GM18868 (cell line): ENCODE results near the gene ZNF324B.
"Not testable (repeated sequence)": the region's sequence is repeated elsewhere in the genome, so short reads cannot be mapped to it uniquely, and the experiment has no call there.

Experiments
- ATAC-seq: cut with Tn5 transposase; IDR thresholded peaks from one replicate; pipeline ENCODE4 v1.9.1; 2021; ENCODE audit warnings: mild to moderate bottlenecking, moderate library complexity; ENCODE audit not compliant: unreplicated experiment

Gene ZNF324B

DNA sequence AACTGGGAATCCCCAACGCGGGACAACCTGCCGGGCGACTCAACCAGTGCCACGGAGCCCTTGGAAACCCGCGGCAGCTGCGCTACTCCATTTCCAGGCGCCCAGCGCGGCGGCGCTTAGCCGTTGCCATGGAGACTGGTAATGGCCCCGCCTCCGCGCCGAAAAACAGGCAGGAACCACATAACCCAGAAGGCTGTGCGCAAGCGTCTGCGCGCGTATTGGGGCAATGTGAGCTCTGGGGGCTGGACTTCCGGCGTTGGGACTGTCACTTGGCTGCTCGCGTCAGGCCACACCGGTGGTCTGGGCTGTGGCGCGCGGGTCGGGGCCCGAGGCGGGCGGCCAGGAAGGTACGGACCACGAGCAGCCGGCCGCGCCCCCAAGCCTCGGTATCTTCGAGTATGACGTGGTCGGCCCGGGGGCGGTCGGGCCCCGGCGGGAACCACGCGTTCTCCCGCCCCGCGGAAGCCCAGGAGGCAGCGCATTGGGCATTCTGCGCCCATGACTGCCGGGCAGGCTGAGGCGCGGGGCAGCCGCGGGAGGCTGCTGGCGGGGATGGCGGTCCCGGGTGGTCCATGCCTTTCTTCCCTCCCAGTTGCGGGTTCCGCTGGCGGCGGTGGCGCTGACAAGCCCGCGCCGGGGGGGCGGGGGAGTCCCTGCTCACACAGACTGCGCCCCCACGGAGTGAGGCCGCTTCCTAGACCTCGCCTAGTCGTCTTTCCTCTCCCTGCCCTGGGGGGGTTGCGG lies at the start of gene ZNF324B:
TSS of gene ZNF324B (plus strand) at position 265 of the 744 bp plus-strand sequence. CDS start 2,080 bp downstream, outside the sequence.
- ATAC-seq: peak; percentile 94

DNA sequence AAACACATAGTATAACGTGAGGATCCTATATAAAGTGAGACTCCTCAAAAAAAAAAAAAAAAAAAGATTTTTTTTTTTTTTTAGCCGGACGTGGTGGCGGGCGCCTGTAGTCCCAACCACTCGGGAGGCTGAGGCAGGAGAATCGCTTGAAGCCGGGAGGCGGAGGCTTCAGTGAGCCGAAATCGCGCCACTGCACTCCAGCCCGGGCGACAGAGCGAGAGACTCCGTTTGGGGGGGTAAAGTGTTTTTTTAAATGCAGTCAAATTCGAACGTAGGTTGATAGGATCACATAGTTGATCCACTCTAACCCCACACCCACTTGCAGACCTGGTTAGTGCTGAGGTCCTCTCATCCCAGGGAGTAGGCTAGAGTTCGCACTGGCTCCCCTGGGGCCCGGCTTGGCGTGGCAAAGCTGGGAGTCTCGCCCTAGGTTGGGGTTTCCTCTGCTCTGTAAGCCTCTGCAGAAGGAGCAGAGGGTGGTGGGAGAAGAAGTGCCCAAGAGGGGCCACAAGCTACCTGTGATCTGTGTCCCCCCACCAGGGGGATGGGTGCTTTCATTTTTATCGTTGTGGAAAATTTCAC lies 49.5 kb upstream of the ZNF324B start:
- ATAC-seq: no peak

DNA sequence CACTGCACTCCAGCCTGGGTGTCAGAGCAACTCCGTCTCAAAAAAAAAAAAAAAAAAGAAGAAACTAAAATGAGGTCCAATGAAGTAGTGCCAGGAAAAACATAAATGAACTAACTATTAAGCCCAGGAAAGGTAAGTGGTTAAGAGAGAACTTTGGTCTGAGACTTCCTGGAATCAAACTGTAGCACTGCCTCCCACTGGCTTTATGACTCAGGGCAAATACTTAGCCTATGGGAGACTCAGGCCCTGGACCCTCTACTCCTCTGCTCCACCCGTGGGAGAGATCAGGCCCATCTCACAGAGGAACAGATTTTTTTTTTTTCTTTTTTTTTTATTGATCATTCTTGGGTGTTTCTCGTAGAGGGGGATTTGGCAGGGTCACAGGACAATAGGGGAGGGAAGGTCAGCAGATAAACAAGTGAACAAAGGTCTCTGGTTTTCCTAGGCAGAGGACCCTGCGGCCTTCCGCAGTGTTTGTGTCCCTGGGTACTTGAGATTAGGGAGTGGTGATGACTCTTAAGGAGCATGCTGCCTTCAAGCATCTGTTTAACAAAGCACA lies 47.4 kb upstream of the ZNF324B start:
- not testable (repeated sequence) for ATAC-seq

DNA sequence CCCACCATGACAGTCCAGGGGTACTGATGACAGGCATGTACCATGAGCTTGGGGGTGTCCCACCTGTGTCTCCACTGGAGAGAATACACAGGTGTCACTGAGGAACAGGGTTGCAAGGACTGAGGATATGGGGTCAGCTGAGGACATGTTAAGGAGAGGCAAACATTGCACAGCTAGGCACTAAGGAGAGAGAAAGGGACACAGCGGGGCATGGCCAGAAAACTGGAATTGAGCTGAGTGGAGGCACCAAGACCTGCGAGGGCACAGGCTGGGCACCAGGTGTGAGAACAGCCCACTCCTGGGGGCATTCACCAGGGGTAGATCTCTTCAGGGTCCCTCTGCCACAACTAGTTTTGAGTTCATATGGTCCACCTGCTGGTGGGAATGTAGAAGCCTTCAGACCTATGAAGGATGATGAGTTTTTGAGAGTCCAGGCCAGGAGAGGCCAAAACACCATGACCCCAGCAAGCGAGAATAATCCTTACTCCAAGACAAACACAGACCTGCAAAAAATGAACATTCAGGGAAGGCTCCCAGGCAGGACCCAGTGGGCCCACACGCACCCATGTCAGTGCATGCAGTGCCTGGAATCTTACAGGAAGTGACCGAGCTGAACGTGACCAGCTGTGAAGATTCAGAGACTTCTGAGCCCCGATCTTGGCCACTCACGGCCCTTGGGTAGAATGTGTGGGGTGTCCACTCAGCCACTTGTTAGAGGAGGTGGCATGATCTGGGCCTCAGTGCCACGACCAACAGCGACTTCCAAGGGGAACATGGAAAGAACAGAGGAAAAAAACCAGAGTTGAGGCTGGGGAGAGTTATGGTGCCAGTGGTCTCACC lies 44.4 kb upstream of the ZNF324B start:
- ATAC-seq: no peak

DNA sequence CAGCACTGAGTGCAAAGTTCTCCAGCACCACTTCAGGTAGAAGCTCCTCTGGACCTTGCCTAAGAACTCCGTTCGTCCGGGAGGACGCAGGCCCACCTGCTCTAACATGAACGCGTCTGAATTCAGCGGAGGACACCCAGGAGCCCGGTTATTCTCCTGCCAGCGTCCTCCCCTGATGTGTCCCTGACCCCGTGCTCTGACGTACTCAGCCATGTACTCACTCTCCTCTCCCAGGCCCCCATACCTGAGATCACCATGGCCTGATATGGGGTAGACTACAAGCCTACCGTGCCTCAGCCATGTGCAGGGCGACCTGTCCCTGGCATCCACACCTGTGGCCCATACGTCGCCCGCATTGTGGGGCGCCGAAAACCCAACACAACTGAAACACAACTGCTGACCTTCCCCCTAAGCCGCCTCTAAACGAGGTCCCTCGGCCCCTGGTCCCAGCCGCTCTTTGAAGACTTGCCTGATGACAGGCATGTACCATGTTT lies 43.7 kb upstream of the ZNF324B start:
- no peak for ATAC-seq

DNA sequence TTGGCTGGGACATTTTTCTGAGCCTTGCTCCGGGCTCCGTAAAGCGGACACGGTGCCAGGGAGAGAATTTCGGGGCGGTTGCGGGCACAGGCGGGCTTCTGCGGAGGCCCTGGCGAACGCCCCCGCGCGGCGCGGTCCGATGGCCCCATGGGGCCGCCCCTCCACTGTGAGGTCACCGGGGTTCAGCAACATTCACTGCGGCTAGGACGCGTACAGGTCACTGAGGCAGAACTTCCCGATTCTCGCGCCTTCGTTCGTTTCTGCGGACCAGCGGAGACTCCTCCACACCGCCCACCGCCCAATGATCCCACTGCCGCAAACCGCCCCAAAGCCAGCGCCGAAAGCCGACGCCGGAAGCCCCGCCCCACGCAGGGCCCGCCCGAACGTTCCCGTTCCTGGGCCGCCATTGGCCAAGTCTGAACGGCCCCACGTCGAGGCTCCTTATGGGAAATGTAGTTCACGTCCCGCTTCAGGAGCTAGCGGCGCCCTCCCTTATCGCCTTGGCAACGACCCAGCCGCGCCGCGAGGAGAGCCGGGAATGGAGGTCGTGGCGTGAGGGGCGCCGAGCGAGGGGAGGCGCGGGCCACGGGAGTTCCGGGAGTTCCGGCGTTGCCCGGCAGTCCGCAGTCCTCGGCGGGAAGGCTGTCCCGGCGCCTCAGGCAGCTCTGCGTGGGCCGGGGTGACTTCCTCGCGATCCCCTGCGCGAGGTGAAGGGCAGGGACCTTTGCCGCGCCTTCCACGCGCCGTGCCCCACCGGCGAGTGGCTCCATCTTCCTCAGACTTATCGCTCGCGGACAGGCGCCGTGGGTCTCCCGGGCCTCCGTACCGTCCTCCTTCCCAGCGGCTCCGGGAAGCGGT lies 43.0 kb upstream of the ZNF324B start, which contains the start of gene ZNF584:
TSS of gene ZNF584 (plus strand) at position 498 of the 858 bp plus-strand sequence. CDS start 499 bp downstream, outside the sequence.
- peak; percentile 94 for ATAC-seq

DNA sequence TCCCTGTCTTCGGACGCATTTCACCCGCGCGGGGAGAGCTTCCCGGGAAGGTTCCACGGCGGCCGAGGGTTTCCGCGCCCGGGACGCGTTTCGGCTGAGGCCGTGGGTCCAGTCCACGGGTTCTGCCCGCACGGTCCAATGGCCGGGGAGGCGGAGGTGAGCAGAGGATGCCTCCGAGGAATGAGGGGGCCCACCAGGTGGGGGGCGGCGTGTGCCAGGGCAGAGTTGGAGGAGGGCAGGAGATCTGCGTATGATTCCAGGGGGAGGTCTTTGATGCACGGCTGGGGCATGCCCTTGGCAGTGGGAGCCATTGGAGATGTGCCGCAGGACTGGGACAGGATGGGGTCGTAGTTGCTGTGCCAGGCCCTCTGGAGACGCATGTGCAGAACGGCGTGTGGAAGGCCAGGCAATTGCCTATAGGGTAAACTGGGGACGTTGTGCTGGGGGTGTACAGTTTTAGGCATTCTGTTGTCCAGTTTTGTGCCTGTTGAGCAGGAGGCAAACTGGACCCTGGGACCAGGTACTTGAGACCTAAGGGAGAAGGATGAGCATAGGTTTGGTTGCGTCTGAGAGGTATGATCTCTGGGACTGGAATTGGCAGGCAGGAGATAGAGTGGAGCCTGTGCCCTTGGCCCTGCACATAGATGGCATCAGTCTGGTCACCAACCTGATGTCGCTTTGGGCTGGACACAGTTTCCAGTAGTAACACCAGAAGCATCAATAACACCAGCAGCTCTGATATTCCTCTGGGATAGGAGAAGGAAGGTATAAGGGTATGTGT lies 42.2 kb upstream of the ZNF324B start:
- no peak for ATAC-seq

DNA sequence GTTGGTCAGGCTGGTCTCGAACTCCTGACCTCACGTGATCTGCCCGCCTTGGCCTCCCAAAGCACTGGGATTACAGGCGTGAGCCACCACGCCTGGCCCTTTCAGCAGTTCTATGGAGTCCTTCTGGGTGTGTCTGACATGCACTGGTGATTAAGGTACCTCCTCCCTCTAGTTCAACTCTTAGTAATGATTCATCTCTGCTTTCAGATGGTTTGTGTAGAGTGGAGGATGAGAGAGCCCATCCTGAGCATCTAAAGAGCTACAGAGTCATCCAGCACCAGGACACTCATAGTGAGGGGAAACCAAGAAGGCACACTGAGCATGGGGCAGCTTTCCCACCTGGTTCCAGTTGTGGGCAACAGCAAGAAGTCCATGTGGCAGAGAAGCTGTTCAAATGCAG lies 34.8 kb upstream of the ZNF324B start:
- no peak for ATAC-seq

DNA sequence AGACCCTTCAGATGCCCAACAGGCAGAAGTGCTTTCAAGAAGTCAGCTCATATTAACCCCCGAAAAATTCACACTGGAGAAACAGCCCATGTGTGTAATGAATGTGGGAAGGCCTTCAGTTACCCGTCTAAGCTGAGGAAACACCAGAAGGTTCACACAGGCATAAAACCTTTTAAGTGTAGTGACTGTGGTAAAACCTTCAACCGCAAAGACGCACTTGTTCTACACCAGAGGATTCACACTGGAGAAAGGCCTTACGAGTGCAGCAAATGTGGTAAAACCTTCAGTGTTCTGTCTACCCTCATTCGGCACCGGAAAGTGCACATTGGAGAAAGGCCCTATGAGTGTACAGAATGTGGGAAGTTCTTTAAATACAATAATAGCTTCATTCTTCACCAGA lies 34.4 kb upstream of the ZNF324B start:
- ATAC-seq: no peak

DNA sequence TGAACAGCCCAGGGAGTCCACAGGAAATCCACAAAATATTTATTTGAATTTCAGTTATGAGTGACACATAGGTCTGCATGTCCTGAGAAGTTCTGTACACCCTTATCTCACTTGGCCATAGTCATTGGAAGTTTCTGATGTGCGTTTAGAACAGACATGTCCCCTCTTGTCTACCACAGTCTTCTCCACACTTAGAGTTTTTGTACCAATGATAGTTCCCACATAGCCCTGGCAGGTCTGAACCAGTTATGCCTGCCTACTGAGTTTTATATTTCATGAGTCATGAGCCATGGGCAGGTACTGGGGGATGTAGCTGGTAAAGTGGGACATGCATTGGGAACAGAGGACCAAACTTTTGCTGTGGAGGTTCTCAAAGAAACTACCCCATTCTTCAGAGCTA lies 22.8 kb upstream of the ZNF324B start:
- ATAC-seq: no peak

DNA sequence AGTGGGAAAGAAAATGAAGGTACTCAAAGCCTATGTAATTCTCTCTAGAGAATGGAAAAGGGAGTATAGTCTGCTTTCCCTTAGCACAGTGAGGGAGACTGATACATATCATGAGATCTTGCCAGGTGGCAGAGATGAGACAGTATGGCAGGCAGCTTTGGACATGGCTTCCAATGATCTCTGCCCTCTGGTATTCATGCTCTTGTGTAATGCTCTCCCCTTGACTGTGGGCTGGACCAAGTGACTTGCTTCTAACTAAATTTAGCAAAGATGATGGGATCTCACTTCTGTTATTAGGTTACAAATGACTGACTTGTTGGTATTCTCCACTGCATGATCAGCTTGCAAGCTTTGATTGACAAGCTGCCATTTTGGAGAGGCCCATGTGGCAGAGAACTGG lies 21.7 kb upstream of the ZNF324B start:
- ATAC-seq: no peak

DNA sequence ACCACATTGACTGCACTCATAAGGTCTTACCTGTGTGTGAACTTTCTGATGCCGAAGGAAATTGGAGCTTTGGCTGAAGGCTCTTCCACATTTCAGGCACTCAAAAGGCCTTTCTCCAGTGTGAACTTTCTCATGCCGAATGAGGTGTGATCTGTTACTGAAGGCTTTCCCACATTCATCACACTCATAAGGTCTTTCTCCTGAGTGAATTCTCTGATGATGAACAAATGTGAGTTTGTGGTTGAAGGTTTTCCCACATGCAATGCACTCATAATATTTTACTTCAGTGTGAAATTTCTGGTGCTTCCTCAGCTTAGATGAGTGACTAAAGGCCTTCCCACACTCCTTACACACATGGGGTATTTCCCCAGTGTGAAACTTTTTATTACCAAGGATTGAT lies 17.2 kb upstream of the ZNF324B start:
- no peak for ATAC-seq

DNA sequence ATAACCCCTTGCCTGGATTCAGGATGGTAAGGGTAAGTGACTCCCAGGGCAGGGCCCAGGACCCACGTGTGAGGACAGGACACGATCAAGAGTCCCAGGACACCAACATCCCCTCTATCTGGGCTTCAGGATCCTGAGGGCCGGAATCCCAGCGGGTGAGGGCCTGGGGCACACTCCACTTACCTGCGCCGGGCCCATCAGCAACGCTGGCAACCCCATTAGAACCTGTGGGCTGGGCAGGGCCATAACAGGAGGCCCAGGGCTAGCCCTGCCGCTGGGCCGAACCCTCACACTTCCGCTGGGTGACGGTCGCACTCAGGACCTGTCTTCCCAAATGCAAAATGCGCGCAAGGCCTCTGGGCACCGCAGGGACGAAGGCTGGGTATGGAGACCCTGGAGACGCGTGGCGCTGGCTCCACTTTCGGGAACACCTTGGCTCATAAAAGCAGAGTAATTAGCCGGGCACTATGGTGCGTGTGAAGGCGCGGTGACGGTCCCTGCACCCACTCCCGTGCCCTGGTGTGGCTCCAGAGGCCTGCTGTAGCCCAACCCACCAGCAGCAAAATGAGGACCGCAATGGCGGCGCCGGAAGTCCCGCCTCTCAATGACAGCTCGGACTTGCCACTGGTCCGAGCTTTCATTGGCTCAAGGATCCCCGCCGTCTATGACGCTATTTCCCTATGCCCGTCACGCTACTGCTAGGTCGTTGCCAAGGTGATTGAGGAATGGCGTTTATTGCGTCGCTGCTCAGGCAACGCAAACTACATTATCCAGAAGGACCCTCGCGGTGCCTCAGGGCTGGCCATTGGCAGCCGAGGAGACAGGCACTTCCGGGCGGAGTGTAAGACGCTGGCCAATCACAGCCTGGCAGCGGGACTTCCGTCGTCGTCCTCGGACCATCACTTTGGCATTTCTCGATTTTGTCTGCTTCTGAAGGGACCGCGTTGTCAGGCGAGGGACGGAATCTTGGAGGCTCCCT lies 11.6 kb upstream of the ZNF324B start, which contains the start of gene ZNF132:
TSS of gene ZNF132 (minus strand) at position 578 of the 979 bp plus-strand sequence. CDS start at position 246, 332 bp downstream.
- ATAC-seq: peak; percentile 94

DNA sequence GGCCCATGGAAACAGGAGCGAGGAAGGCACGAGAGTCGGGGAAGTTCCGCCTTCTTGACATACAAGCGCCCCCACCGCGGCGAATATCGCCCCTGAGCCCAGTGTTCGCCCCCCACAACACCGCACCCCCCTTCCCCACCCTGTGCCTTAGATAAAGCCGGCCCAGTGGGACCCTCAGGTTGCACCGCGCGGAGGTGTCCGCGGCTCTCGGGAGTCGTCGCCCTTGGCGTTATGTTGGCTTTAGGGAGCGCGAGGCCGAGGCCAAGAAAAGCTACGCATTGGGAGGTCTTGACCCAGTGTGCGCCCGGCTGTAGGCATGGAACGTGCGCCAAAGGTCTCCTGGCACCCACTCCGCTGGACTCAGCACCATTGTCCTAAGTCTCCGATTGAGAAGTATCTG lies 10.9 kb upstream of the ZNF324B start:
- ATAC-seq: no peak

DNA sequence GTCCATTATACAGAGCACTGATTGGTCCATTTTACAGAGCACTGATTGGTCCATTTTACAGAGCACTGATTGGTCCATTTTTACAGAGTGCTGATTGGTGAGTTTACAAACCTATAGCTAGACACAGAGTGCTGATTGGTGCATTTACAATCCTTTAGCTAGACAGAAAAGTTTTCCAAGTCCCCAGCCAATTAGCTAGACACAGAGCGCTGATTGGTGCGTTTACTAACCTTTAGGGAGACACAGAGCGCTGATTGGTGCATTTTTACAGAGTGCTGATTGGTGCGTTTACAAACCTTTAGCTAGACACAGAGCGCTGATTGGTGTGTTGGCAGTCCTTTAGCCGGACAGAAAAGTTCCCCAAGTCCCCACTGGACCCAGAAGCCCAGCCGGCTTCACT lies 8.4 kb upstream of the ZNF324B start:
- ATAC-seq: not testable (repeated sequence)

DNA sequence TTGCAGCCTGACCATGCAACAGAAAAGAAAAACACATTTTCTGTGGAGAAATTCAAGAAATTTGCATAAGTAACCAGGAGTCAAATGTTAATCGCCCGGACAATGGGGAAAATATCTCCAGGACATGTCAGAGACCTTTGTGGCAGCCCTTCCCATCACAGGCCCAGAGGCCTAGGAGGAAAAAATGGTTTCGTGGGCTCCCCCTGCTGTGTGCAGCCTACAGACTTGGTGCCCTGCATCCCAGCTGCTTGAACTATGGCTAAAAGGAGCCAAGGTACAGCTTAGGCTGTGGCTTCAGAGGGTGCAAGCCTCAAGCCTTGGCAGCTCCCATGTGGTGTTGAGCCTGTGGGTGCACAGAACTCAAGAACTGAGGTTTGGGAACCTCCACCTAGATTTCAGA lies 2.6 kb upstream of the ZNF324B start:
- not testable (repeated sequence) for ATAC-seq

DNA sequence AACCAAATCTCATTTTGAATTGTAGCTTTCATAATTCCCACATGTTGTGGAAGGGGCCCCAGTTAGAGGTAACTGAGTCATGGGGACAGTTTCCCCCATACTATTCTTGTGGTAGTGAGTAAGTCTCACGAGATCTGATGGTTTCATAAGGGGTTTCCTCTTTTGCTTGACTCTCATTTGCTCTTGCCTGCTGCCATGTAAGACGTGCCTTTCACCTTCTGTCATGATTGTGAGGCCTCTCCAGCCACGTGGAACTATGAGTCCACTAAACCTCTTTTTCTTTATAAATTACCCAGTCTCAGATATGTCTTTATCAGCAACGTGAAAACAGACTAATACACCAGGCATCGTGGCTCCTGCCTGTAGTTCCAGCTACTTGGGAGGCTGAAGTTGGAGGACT lies 1.4 kb upstream of the ZNF324B start:
- ATAC-seq: not testable (repeated sequence)

DNA sequence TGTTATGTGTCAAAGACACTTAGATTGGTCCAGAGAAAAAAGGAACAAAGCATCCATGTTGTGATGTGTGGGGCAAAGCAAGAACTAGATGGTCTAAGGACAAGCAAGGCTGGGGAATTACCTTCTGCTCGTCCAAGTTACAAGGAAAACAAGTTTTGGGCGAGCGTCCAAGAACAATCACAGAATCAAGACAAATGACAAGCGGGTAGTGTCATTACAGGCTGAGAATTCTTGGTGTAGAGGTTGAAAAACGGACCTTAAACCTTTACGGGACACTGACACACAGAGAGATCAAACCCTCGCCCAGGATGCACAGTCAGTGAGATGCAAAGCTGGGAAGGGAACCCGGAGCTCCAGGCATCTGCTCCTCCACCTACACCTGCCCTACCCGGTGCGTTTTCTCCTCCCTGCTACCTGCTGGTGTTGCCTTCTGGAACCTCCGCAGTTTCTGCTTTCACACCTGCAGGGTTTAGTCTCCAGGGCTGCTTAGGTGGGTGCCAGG lies 515 bp upstream of the ZNF324B start:
- peak; percentile 11 for ATAC-seq
